ENCODE measurements around the gene TAS2R13.

The TAS2R13 gene

GRCh38 chr12:10863512-10864218, 45.7 kb downstream of the TAS2R13 start:
- no peak for DNase-seq

GRCh38 chr12:10861366-10861765, 48.0 kb downstream of the TAS2R13 start:
- no peak for DNase-seq

Measured in NCI-H1092 treated with DMSO at 0.1 percent for 48 hours (cell line).